WTC11 (cell line): ENCODE measurements around the gene PCTP. TPM values are rescaled to one million over a fixed set of nuclear protein-coding genes. Genes with fewer than 3 reads are reported as not detected.

Experiments
- ATAC-seq: fragments of 200-7000 bp; cut with Tn5 transposase; 2 replicates; pipeline ENCODE4 v1.10.0; 2021; ENCODE audit warnings: mild to moderate bottlenecking, moderate library complexity
- CTCF ChIA-PET: fragments of 300-600 bp; sonication (Branson Sonifier 250); formaldehyde crosslinking; loops from one replicate; lab custom pipeline; 2021; ENCODE audit warnings: antibody characterized with exemption; lab: Charles Lee
- POLR2A ChIA-PET: fragments of 350-600 bp; sonication (Branson Sonifier 250); formaldehyde crosslinking; loops from one replicate; lab custom pipeline; 2021; ENCODE audit warnings: antibody characterized with exemption; lab: Charles Lee
- DNase-seq: peaks from one replicate; pipeline ENCODE4 v3.0.0; 2021; ENCODE audit warnings: low spot score
- H3K27ac Mint-ChIP-seq: 2 replicates; pipeline ENCODE4 v1.8.0; 2021; ENCODE audit warnings: mixed read lengths
- H3K27me3 Mint-ChIP-seq: 2 replicates; pipeline ENCODE4 v1.8.0; 2021; ENCODE audit warnings: low read depth, mild to moderate bottlenecking, moderate library complexity, mixed read lengths
- H3K36me3 Mint-ChIP-seq: 2 replicates; pipeline ENCODE4 v1.8.0; 2021; ENCODE audit warnings: mixed read lengths
- H3K4me1 Mint-ChIP-seq: 2 replicates; pipeline ENCODE4 v1.8.0; 2022; ENCODE audit warnings: mixed read lengths
- H3K4me3 Mint-ChIP-seq: 2 replicates; pipeline ENCODE4 v1.8.0; 2021; ENCODE audit warnings: mild to moderate bottlenecking, moderate library complexity, mixed read lengths
- H3K9me3 Mint-ChIP-seq: 2 replicates; pipeline ENCODE4 v1.8.0; 2021; ENCODE audit warnings: mixed read lengths
- ATF1 ChIP-seq: sonication (generic); formaldehyde crosslinking; IDR thresholded peaks from 2 replicates; pipeline ENCODE4 v1.8.1; 2023; ENCODE audit warnings: mild to moderate bottlenecking, moderate library complexity, missing genetic modification reagents
- E2F1 ChIP-seq: sonication (generic); formaldehyde crosslinking; IDR thresholded peaks from 2 replicates; pipeline ENCODE4 v1.8.0; 2022; ENCODE audit warnings: mild to moderate bottlenecking, missing genetic modification reagents
- ELF4 ChIP-seq: sonication (generic); formaldehyde crosslinking; IDR thresholded peaks from 2 replicates; pipeline ENCODE4 v1.8.1; 2022; ENCODE audit warnings: low read depth, mild to moderate bottlenecking, moderate library complexity, missing genetic modification reagents
- ERG ChIP-seq: fragments of 250-450 bp; sonication (Bioruptor Pico); IDR thresholded peaks from 2 replicates; pipeline ENCODE4 v1.8.0; 2021; ENCODE audit warnings: mild to moderate bottlenecking
- ETV6 ChIP-seq: sonication (generic); formaldehyde crosslinking; IDR thresholded peaks from 2 replicates; pipeline ENCODE4 v1.8.1; 2022; ENCODE audit warnings: mild to moderate bottlenecking, missing genetic modification reagents
- GTF2I ChIP-seq: fragments of 250-450 bp; sonication (Bioruptor Pico); conservative IDR thresholded peaks from 2 replicates; pipeline ENCODE4 v1.4.0; 2021; ENCODE audit warnings: mild to moderate bottlenecking
- HMGA2 ChIP-seq: fragments of 250-450 bp; sonication (Bioruptor Pico); IDR thresholded peaks from 2 replicates; pipeline ENCODE4 v1.4.0; 2021; ENCODE audit warnings: mild to moderate bottlenecking, moderate library complexity
- IRF2 ChIP-seq: sonication (generic); formaldehyde crosslinking; IDR thresholded peaks from 2 replicates; pipeline ENCODE4 v1.8.0; 2022; ENCODE audit warnings: low read depth, missing genetic modification reagents, borderline replicate concordance
- JUN ChIP-seq: sonication (generic); formaldehyde crosslinking; IDR thresholded peaks from 2 replicates; pipeline ENCODE4 v1.8.0; 2023; ENCODE audit warnings: mild to moderate bottlenecking, missing genetic modification reagents
- KAT7 ChIP-seq: sonication (generic); formaldehyde crosslinking; IDR thresholded peaks from 2 replicates; pipeline ENCODE4 v1.8.1; 2023; ENCODE audit warnings: missing genetic modification reagents, mild to moderate bottlenecking, borderline replicate concordance
- MXD4 ChIP-seq: fragments of 250-450 bp; sonication (Bioruptor Pico); IDR thresholded peaks from 2 replicates; pipeline ENCODE4 v1.8.0; 2021; ENCODE audit warnings: mild to moderate bottlenecking, moderate library complexity, borderline replicate concordance
- MYBL2 ChIP-seq: sonication (generic); formaldehyde crosslinking; IDR thresholded peaks from 2 replicates; pipeline ENCODE4 v1.8.1; 2023; ENCODE audit warnings: mild to moderate bottlenecking, moderate library complexity, missing genetic modification reagents
- NFE2L1 ChIP-seq: sonication (generic); formaldehyde crosslinking; IDR thresholded peaks from 2 replicates; pipeline ENCODE4 v1.8.1; 2023; ENCODE audit warnings: missing genetic modification reagents
- OVOL2 ChIP-seq: fragments of 250-450 bp; sonication (Bioruptor Pico); IDR thresholded peaks from 2 replicates; pipeline ENCODE4 v1.9.0; 2021; ENCODE audit warnings: mild to moderate bottlenecking, borderline replicate concordance
- PRRX2 ChIP-seq: fragments of 250-450 bp; sonication (Bioruptor Pico); IDR thresholded peaks from 2 replicates; pipeline ENCODE4 v1.8.0; 2021; ENCODE audit warnings: mild to moderate bottlenecking
- RORB ChIP-seq: fragments of 250-450 bp; sonication (Bioruptor Pico); IDR thresholded peaks from 2 replicates; pipeline ENCODE4 v1.9.0; 2021; ENCODE audit warnings: mild to moderate bottlenecking
- TEAD1 ChIP-seq: sonication (generic); formaldehyde crosslinking; IDR thresholded peaks from 2 replicates; pipeline ENCODE4 v1.8.0; 2022; ENCODE audit warnings: mild to moderate bottlenecking, missing genetic modification reagents
- TEAD4 ChIP-seq: sonication (generic); formaldehyde crosslinking; IDR thresholded peaks from 2 replicates; pipeline ENCODE4 v1.8.0; 2022; ENCODE audit warnings: mild to moderate bottlenecking, missing genetic modification reagents
- TP53 ChIP-seq: sonication (generic); formaldehyde crosslinking; IDR thresholded peaks from 2 replicates; pipeline ENCODE4 v1.8.1; 2023; ENCODE audit warnings: mild to moderate bottlenecking, missing genetic modification reagents
- ZNF138 ChIP-seq: sonication (generic); formaldehyde crosslinking; conservative IDR thresholded peaks from 2 replicates; pipeline ENCODE4 v1.8.1; 2022; ENCODE audit warnings: mild to moderate bottlenecking, moderate library complexity, missing genetic modification reagents
- ZNF219 ChIP-seq: sonication (generic); formaldehyde crosslinking; IDR thresholded peaks from 2 replicates; pipeline ENCODE4 v1.8.0; 2023; ENCODE audit warnings: missing genetic modification reagents, mild to moderate bottlenecking, borderline replicate concordance
- ZNF281 ChIP-seq: sonication (generic); formaldehyde crosslinking; IDR thresholded peaks from 2 replicates; pipeline ENCODE4 v1.8.0; 2023; ENCODE audit warnings: mild to moderate bottlenecking, missing genetic modification reagents
- total RNA-seq: library from RNA; stranded (reverse); gene quantifications from 3 replicates; pipeline ENCODE4 v1.2.3, GENCODE V29; 2021
- TF ChIP-seq, protein P1 (sequence below): sonication (generic); formaldehyde crosslinking; conservative IDR thresholded peaks from 2 replicates; pipeline ENCODE4 v1.8.1; 2023; ENCODE audit warnings: mild to moderate bottlenecking, low read depth, missing genetic modification reagents, moderate library complexity
- TF ChIP-seq, protein P2 (sequence below): sonication (generic); formaldehyde crosslinking; IDR thresholded peaks from 2 replicates; pipeline ENCODE4 v1.8.0; 2022; ENCODE audit warnings: mild to moderate bottlenecking, missing genetic modification reagents

The PCTP gene
- total RNA-seq, 1 experiment from 2014 or later = 10.3 TPM

- Mint-ChIP-seq H3K36me3 (no peaks in the 10 kb centered on the region), H3K9me3 (no peaks in the 10 kb centered on the region), H3K4me1 (peaks cover 4% of the 10 kb centered on the region; the same call in 1 of the 2 replicates), H3K4me3 (no peak overlapping the region), H3K27ac (no peak overlapping the region), H3K27me3 (no peaks in the 10 kb centered on the region)
- TF ChIP-seq OVOL2 = no peak
- TF ChIP-seq ELF4 (CRISPR knock-in tag) = no peak
- no peak for TF ChIP-seq ERG (CRISPR knock-in tag)
- TF ChIP-seq TEAD4 (CRISPR knock-in tag) = no peak
- TF ChIP-seq NFE2L1 = no peak
- TF ChIP-seq, protein P1, sequence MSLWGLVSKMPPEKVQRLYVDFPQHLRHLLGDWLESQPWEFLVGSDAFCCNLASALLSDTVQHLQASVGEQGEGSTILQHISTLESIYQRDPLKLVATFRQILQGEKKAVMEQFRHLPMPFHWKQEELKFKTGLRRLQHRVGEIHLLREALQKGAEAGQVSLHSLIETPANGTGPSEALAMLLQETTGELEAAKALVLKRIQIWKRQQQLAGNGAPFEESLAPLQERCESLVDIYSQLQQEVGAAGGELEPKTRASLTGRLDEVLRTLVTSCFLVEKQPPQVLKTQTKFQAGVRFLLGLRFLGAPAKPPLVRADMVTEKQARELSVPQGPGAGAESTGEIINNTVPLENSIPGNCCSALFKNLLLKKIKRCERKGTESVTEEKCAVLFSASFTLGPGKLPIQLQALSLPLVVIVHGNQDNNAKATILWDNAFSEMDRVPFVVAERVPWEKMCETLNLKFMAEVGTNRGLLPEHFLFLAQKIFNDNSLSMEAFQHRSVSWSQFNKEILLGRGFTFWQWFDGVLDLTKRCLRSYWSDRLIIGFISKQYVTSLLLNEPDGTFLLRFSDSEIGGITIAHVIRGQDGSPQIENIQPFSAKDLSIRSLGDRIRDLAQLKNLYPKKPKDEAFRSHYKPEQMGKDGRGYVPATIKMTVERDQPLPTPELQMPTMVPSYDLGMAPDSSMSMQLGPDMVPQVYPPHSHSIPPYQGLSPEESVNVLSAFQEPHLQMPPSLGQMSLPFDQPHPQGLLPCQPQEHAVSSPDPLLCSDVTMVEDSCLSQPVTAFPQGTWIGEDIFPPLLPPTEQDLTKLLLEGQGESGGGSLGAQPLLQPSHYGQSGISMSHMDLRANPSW (CRISPR knock-in tag) = no peak
- TF ChIP-seq HMGA2 (CRISPR knock-in tag) = no peak
- TF ChIP-seq RORB (CRISPR knock-in tag) = no peak
- TF ChIP-seq, protein P2, sequence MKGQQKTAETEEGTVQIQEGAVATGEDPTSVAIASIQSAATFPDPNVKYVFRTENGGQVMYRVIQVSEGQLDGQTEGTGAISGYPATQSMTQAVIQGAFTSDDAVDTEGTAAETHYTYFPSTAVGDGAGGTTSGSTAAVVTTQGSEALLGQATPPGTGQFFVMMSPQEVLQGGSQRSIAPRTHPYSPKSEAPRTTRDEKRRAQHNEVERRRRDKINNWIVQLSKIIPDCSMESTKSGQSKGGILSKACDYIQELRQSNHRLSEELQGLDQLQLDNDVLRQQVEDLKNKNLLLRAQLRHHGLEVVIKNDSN (CRISPR knock-in tag) = no peak
- TF ChIP-seq ZNF219 (CRISPR knock-in tag) = no peak
- no peak for TF ChIP-seq ETV6
- no peak for TF ChIP-seq ZNF138 (CRISPR knock-in tag)
- TF ChIP-seq ZNF281 (CRISPR knock-in tag) = no peak
- CTCF ChIA-PET = no interaction called here
- POLR2A ChIA-PET = no interaction called here
- ATAC-seq (no peak), DNase-seq (no peak)
Measured at GRCh38 chr17:55763856-55764255, 13.0 kb downstream of the PCTP start.

DNA sequence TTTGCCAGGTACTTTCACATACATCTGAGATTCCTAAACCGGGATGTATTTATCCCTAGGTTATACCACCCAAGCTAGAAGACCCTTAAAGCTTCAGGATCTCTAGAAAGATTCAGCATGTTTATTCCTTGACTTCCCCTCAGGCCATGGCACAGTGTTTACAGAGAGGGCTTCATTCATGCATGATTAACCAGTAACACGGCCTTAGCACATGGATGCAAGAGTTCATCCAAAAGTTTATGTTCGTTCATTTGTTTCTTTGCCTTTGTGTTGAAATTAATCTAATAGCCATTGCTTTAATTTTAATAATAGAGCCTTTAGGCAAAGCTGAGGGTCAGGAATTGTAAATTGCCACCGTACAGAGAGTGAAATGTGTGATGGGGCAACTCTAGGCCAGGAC is 13.8 kb downstream of the PCTP start:
- DNase-seq = no peak
- no peak for TF ChIP-seq KAT7 (CRISPR knock-in tag)
- Mint-ChIP-seq H3K4me3 (no peak overlapping the region), H3K27me3 (no peaks in the 10 kb centered on the region), H3K4me1 (peaks cover 4% of the 10 kb centered on the region; the same call in 1 of the 2 replicates), H3K27ac (no peak overlapping the region), H3K36me3 (no peaks in the 10 kb centered on the region), H3K9me3 (no peaks in the 10 kb centered on the region)
- no peak for ATAC-seq
- CTCF ChIA-PET = no interaction called here
- POLR2A ChIA-PET = no interaction called here

- Mint-ChIP-seq H3K9me3 (no peaks in the 10 kb centered on the region), H3K36me3 (no peaks in the 10 kb centered on the region), H3K4me3 (no peak overlapping the region), H3K27ac (no peak overlapping the region), H3K27me3 (no peaks in the 10 kb centered on the region), H3K4me1 (peaks cover 4% of the 10 kb centered on the region; the same call in 1 of the 2 replicates)
- ChIA-PET CTCF (no interaction called here), POLR2A (no interaction called here)
- DNase-seq = no peak
- ATAC-seq = no peak
- TF ChIP-seq IRF2 (CRISPR knock-in tag) (no peak), E2F1 (CRISPR knock-in tag) (no peak), GTF2I (CRISPR knock-in tag) (no peak), MXD4 (no peak), OVOL2 (no peak), TEAD1 (no peak), ATF1 (CRISPR knock-in tag) (no peak), JUN (CRISPR knock-in tag) (no peak), TP53 (CRISPR knock-in tag) (no peak), PRRX2 (CRISPR knock-in tag) (no peak), MYBL2 (CRISPR knock-in tag) (no peak)
- TF ChIP-seq, protein P1 (CRISPR knock-in tag) = no peak
Measured at GRCh38 chr17:55765472-55765871, 14.6 kb downstream of the PCTP start.
